ENCODE data around the gene NR6A1.

GRCh38 chr9:124725068-124725452 is 46.1 kb downstream of the NR6A1 start:
- TF ChIP-seq CTCF (IDR thresholded peaks at IDR 0.05) (no peak), POLR2A (IDR thresholded peaks at IDR 0.05; ENCODE audit: low read depth) (no peak)

All from esophagus muscularis mucosa (tissue), 3 donors.